Measurements from ENCODE around the gene SEZ6. TPM values are rescaled to one million over a fixed set of nuclear protein-coding genes. Genes with fewer than 3 reads are reported as not detected.

Gene SEZ6
- total RNA-seq, 2 donors from 2014 or later, result 0.35 TPM; not detected in 1

- no peak for DNase-seq (ENCODE audit: low spot score)
- H3K9me3 ChIP-seq, result no peaks in the 10 kb centered on the region
- no peak for TF ChIP-seq CTCF (IDR thresholded peaks at IDR 0.05)
- no peak overlapping the region for H3K27ac ChIP-seq
- H3K4me1 ChIP-seq, result no peaks in the 10 kb centered on the region
- H3K4me3 ChIP-seq, result no peak overlapping the region
- no peaks in the 10 kb centered on the region for H3K36me3 ChIP-seq
- H3K27me3 ChIP-seq, result no peaks in the 10 kb centered on the region
These were observed 43.8 kb upstream of the SEZ6 start for GRCh38 chr17:29049541-29050145.

- H3K36me3 ChIP-seq, result no peaks in the 10 kb centered on the region
- H3K4me1 ChIP-seq, result no peaks in the 10 kb centered on the region
- no peaks in the 10 kb centered on the region for H3K9me3 ChIP-seq
- no peak for TF ChIP-seq CTCF (IDR thresholded peaks at IDR 0.05)
- H3K27ac ChIP-seq, result no peak overlapping the region
- H3K27me3 ChIP-seq, result no peaks in the 10 kb centered on the region
- DNase-seq (ENCODE audit: low spot score), result no peak
- H3K4me3 ChIP-seq, result no peak overlapping the region
These were observed 42.9 kb upstream of the SEZ6 start for GRCh38 chr17:29048440-29049368.

- H3K4me1 ChIP-seq, result peaks cover 0 to 9% of the 10 kb centered on the region in 2 donors
- no peak for DNase-seq (ENCODE audit: low spot score)
- H3K27me3 ChIP-seq, result no peaks in the 10 kb centered on the region
- no peaks in the 10 kb centered on the region for H3K9me3 ChIP-seq
- no peak overlapping the region for H3K27ac ChIP-seq
- no peaks in the 10 kb centered on the region for H3K36me3 ChIP-seq
- no peak overlapping the region for H3K4me3 ChIP-seq
- TF ChIP-seq CTCF (IDR thresholded peaks at IDR 0.05), result no peak
These were observed 40.6 kb upstream of the SEZ6 start for GRCh38 chr17:29046473-29046839.

- Histone ChIP-seq H3K27me3 (no peaks in the 10 kb centered on the region), H3K4me3 (no peak overlapping the region), H3K27ac (no peak overlapping the region), H3K36me3 (no peaks in the 10 kb centered on the region), H3K9me3 (no peaks in the 10 kb centered on the region), H3K4me1 (peaks cover 0 to 9% of the 10 kb centered on the region in 2 donors)
- DNase-seq (ENCODE audit: low spot score), result no peak
- TF ChIP-seq CTCF (IDR thresholded peaks at IDR 0.05), result no peak
These were observed 40.1 kb upstream of the SEZ6 start for GRCh38 chr17:29045734-29046472.

GRCh38 chr17:29045026-29045425, 39.2 kb upstream of the SEZ6 start:
- TF ChIP-seq CTCF (IDR thresholded peaks at IDR 0.05), result no peak
- Histone ChIP-seq H3K27ac (no peak overlapping the region), H3K36me3 (no peaks in the 10 kb centered on the region), H3K9me3 (no peaks in the 10 kb centered on the region), H3K27me3 (no peaks in the 10 kb centered on the region), H3K4me1 (peaks cover 0 to 9% of the 10 kb centered on the region in 2 donors), H3K4me3 (no peak overlapping the region)
- no peak for DNase-seq (ENCODE audit: low spot score)
